ENCODE data around the gene CCNK. TPM values are rescaled to one million over a fixed set of nuclear protein-coding genes. Genes with fewer than 3 reads are reported as not detected.

CCNK gene
- total RNA-seq, 2 experiments from 2014 or later: 90.2 to 98.8 TPM

DNA sequence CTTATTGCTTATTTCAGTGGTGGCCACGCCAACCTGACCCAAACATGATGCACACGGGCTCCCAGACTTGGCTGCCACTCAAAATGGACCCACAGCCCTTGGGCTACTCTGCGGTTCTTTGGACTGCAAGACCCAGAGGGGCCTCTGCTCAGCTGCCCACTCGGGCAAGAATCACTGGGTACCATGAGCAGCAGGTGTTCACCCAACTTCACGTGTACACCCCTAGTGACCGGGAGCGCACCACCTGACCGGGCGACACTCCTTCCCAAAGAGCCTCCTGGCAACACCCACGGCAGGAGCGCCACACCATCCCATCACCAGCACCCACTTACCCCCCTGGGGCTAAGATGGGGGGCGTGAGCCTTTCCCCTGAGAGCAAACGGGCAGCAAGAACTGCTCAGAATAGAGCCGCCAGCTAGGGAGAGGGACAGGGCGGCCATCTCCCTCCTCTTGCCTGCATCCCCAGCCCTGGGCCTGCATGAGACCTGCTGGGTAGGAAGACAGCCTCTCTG lies 32.0 kb downstream of the CCNK start:
- TF ChIP-seq, protein P1, sequence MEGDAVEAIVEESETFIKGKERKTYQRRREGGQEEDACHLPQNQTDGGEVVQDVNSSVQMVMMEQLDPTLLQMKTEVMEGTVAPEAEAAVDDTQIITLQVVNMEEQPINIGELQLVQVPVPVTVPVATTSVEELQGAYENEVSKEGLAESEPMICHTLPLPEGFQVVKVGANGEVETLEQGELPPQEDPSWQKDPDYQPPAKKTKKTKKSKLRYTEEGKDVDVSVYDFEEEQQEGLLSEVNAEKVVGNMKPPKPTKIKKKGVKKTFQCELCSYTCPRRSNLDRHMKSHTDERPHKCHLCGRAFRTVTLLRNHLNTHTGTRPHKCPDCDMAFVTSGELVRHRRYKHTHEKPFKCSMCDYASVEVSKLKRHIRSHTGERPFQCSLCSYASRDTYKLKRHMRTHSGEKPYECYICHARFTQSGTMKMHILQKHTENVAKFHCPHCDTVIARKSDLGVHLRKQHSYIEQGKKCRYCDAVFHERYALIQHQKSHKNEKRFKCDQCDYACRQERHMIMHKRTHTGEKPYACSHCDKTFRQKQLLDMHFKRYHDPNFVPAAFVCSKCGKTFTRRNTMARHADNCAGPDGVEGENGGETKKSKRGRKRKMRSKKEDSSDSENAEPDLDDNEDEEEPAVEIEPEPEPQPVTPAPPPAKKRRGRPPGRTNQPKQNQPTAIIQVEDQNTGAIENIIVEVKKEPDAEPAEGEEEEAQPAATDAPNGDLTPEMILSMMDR (IDR thresholded peaks at IDR 0.05): no peak
- no peaks in the 10 kb centered on the region for H3K4me1 Mint-ChIP-seq (ENCODE audit: low read depth)

DNA sequence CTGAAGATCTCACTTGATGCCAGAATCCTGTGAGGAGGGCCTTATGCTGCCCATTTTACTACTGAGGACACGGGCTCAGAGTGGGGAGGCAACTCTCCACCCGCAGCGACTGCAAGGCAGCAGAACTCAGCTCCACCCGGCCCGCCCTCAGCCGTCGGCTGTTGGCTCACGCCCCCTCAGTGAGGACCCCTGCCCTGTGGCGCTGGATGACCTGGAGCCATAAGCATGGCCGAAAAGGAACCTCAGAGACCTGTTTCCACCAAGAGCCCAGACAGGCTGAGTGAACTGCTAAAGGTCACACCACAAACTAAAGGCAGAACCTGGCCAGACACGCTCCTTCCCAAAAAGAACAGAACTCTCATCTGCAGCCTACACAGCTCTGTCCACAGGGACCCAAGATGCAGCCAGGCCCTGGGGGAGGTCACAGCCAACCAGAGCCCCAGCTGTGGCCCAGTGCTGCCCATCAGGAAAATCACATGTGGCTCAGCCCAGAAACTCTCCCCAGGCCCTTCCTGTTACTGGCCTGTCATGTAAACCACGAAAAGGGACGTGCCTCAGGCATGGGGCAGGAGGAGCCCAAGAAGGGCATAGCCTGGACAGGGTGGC lies 32.8 kb downstream of the CCNK start:
- no peaks in the 10 kb centered on the region for H3K4me1 Mint-ChIP-seq (ENCODE audit: low read depth)
- TF ChIP-seq, protein P1 (IDR thresholded peaks at IDR 0.05): no peak
- H3K27ac Mint-ChIP-seq: no peak overlapping the region
- H3K4me3 Mint-ChIP-seq: no peak overlapping the region
- ChIA-PET POLR2A (interaction anchor here (1.0 kb wide), 1 partner anchor 28 kb away, joined by 3 read pairs; no protein-coding TSS in a partner anchor), CTCF (interaction anchor here (1.4 kb wide), 1 partner anchor 114 kb away, joined by 3 read pairs; no protein-coding TSS in a partner anchor)
- ATAC-seq (no peak), DNase-seq (no peak)
- peaks cover 5% of the 10 kb centered on the region for H3K36me3 Mint-ChIP-seq (ENCODE audit: low read depth)
- H3K9me3 Mint-ChIP-seq: no peaks in the 10 kb centered on the region
- H3K27me3 Mint-ChIP-seq: no peaks in the 10 kb centered on the region
- intact Hi-C loops (cut with micrococcal nuclease): no loop called here

More for the DNA sequence above, 32.0 kb downstream of the CCNK start:
- Mint-ChIP-seq H3K27me3 (no peaks in the 10 kb centered on the region), H3K4me3 (no peak overlapping the region), H3K36me3 (ENCODE audit: low read depth) (peaks cover 8% of the 10 kb centered on the region), H3K9me3 (no peaks in the 10 kb centered on the region), H3K27ac (no peak overlapping the region)
- DNase-seq: no peak
- ATAC-seq: no peak
- ChIA-PET CTCF (interaction anchor here (1.3 to 1.4 kb wide), 2 partner anchors 43 to 115 kb away, joined by 3 to 4 read pairs; no protein-coding TSS in a partner anchor), POLR2A (interaction anchor here (1.0 kb wide), 1 partner anchor 27 kb away, joined by 3 read pairs; no protein-coding TSS in a partner anchor)
- intact Hi-C loops (cut with micrococcal nuclease): no loop called here

DNA sequence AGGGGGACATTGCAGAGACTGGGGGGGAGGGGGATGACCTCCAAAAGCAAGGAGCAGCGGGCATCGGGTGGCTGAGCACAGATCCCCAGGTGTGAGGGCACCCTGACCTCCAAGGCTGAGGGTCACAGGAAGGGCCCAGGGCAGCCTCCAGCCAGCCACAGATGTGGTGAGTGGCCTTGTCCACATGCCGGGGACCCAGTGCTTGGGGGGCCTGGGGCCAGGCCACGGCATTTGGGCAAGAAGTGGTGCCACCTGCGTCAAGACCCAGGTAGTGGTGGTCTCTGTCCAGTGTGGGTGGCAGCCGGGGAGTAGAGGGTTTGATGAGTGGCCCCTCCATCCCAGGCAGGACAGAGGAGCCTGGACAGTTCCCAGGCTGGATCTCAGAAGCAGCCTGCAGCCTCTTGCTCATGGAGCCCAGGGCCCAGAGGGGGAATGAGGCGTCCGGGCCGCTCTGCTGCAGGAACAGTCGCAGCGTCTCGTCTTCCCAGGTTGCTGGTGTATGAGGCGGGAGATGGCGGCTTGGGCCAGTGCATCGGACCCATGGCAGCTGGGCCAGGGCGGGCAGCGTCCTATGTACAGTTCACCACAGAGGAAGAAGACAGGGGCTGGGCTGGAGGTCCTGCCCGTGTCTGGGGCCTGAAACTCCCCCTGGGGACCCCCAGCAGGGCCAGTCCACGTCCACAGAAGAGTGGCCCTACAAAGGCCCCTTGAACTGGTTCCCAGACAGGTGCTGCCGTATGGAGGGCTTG lies 33.5 kb downstream of the CCNK start:
- TF ChIP-seq, protein P1 (IDR thresholded peaks at IDR 0.05): no peak
- POLR2A ChIA-PET: interaction anchor here (1.0 kb wide), 1 partner anchor 28 kb away, joined by 3 read pairs; no protein-coding TSS in a partner anchor
- H3K36me3 Mint-ChIP-seq (ENCODE audit: low read depth): peaks cover under 1% of the 10 kb centered on the region
- no peak overlapping the region for H3K27ac Mint-ChIP-seq
- H3K9me3 Mint-ChIP-seq: no peaks in the 10 kb centered on the region
- no peaks in the 10 kb centered on the region for H3K27me3 Mint-ChIP-seq
- intact Hi-C loops (cut with micrococcal nuclease): no loop called here
- no peak overlapping the region for H3K4me3 Mint-ChIP-seq
- CTCF ChIA-PET: interaction anchor here (1.4 kb wide), 1 partner anchor 9 kb away, joined by 3 read pairs; no protein-coding TSS in a partner anchor
- no peaks in the 10 kb centered on the region for H3K4me1 Mint-ChIP-seq (ENCODE audit: low read depth)
- DNase-seq (no peak), ATAC-seq (no peak)

DNA sequence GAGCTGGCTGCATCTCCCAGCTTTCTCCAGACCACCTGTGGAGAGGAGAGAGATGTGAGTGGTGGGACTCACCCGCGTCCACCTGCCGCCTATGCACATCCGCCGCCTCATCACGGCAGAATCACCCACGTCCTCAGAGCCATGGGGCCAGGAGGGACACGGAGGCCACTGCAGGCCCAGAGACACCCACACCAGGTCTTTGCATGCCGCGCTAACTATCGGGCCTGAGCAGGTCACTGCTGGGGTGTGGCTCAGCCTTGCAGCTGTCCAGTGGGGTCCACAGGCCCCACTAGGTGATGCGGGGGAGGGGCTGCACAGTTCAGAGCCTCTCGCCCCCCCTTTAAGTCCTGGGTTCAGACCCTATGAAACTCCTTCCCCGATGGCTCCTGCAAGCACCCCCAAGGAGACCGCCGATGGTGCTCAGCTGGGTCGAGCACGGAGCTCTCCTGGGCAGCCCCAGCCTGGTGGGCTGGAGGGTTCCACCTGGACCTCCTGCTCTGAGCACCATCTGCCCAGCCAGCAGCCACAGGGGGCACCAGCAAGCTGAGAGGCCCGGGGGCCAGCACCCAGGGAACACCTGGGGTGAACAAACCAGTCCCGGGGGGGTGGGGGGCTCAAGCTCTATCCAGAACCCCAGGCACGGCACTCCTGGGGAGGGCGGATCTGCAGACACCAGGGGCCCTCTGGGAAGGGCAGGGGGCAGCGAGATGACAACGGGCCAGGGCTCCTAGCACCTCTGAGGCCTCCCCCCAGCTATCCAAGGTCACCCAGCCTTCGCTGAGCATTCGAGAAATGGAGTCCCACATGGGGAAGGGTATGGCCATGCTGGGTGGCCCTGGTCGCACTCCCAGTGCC lies 34.3 kb downstream of the CCNK start:
- ATAC-seq: no peak
- ChIA-PET POLR2A (no interaction called here), CTCF (interaction anchor here (1.4 kb wide), 1 partner anchor 10 kb away, joined by 3 read pairs; no protein-coding TSS in a partner anchor)
- Mint-ChIP-seq H3K4me1 (ENCODE audit: low read depth) (no peaks in the 10 kb centered on the region), H3K36me3 (ENCODE audit: low read depth) (no peaks in the 10 kb centered on the region), H3K9me3 (no peaks in the 10 kb centered on the region), H3K27me3 (no peaks in the 10 kb centered on the region), H3K4me3 (no peak overlapping the region), H3K27ac (no peak overlapping the region)
- intact Hi-C loops (cut with micrococcal nuclease): no loop called here
- TF ChIP-seq, protein P1 (IDR thresholded peaks at IDR 0.05): no peak
- no peak for DNase-seq

Data from activated CD8-positive, alpha-beta T cell treated with anti-CD3 and anti-CD28 coated beads for 36 hours (primary cell).